ENCODE results near the gene OR10R2.

DNA sequence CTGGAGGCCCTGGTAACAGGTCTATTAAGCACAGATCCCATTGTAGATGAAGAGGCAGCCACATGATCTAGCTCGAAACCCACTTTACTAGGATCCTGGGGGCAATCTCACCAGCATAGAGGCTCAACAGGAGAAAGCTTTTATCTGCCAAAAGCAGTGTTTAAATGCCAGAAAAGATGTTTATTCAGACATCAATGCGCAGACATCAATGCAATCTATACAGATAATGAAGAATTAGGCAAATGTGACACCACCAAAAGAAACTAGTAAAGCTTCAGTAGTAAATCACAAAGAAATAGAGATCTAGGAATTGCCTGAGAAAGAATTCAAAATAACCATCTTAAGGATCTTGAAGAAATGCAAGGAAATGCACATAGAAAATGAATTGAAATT, 49.6 kb downstream of the OR10R2 start:
- TF ChIP-seq, protein P1, sequence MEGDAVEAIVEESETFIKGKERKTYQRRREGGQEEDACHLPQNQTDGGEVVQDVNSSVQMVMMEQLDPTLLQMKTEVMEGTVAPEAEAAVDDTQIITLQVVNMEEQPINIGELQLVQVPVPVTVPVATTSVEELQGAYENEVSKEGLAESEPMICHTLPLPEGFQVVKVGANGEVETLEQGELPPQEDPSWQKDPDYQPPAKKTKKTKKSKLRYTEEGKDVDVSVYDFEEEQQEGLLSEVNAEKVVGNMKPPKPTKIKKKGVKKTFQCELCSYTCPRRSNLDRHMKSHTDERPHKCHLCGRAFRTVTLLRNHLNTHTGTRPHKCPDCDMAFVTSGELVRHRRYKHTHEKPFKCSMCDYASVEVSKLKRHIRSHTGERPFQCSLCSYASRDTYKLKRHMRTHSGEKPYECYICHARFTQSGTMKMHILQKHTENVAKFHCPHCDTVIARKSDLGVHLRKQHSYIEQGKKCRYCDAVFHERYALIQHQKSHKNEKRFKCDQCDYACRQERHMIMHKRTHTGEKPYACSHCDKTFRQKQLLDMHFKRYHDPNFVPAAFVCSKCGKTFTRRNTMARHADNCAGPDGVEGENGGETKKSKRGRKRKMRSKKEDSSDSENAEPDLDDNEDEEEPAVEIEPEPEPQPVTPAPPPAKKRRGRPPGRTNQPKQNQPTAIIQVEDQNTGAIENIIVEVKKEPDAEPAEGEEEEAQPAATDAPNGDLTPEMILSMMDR (IDR thresholded peaks at IDR 0.05), result no peak
- TF ChIP-seq POLR2A (IDR thresholded peaks at IDR 0.05; ENCODE audit: low read depth), result no peak
- TF ChIP-seq EP300 (IDR thresholded peaks at IDR 0.05), result no peak
- TF ChIP-seq POLR2AphosphoS5 (IDR thresholded peaks at IDR 0.05), result no peak
